Colonic mucosa (tissue), 4 donors: ENCODE data around the gene USP12. TPM values are rescaled to one million over a fixed set of nuclear protein-coding genes. Genes with fewer than 3 reads are reported as not detected.
"Not testable (repeated sequence)": the region's sequence is repeated elsewhere in the genome, so short reads cannot be mapped to it uniquely, and the experiment has no call there.

Source experiments
- DNase-seq: peaks from one replicate; pipeline ENCODE4 v3.0.0-alpha.2; 2020
- H3K27ac ChIP-seq: fragments of 200-600 bp; one replicate; pipeline ENCODE4 v1.8.0; 2021
- H3K27me3 ChIP-seq: fragments of 200-600 bp; one replicate; pipeline ENCODE4 v1.8.0; 2021
- H3K36me3 ChIP-seq: fragments of 200-600 bp; one replicate; pipeline ENCODE4 v1.8.0; 2021
- H3K4me1 ChIP-seq: fragments of 200-600 bp; one replicate; pipeline ENCODE4 v1.8.0; 2021; ENCODE audit warnings: mild to moderate bottlenecking
- H3K4me3 ChIP-seq: fragments of 200-600 bp; one replicate; pipeline ENCODE4 v1.8.0; 2021
- H3K9ac ChIP-seq, 2 donors: one replicate each; pipeline ENCODE4 v1.7.0; 2013; ENCODE audit warnings: control low read depth in 2 of 2, low read depth in 2 of 2, low read length in 2 of 2
- H3K9me3 ChIP-seq: fragments of 200-600 bp; one replicate; pipeline ENCODE4 v1.8.0; 2021
- intact Hi-C: fragments of 100-400 bp; cut with DNase I; formaldehyde crosslinking; loops from one replicate; pipeline ENCODE4 v1.14.1; 2022
- total RNA-seq, 2 donors: library from RNA; stranded (reverse); fragmentation: NEBNext Ultra II Directional in 1 of 2; extraction: Animal tissue kit (Norgen Biotek cat#: 25700) in 1 of 2; gene quantifications; one replicate each; pipeline ENCODE4 v1.2.1, GENCODE V29; 2021
- TF ChIP-seq, protein P1 (sequence below): fragments of 200-600 bp; IDR thresholded peaks from one replicate; pipeline ENCODE4 v1.8.0; 2022; ENCODE audit warnings: antibody characterized with exemption, mild to moderate bottlenecking
- donor health status: healthy.
- donor health status: DM: no; HTN: no; CAD: no.
- donor health status: DM: no; HTN: no; CAD: no.

The USP12 gene
- total RNA-seq, 2 donors from 2014 or later: 28.0 to 48.0 TPM

GRCh38 chr13:27073186-27073585 lies 98.4 kb downstream of the USP12 start:
- H3K4me1 ChIP-seq: no peaks in the 10 kb centered on the region
- DNase-seq: no peak
- no peak overlapping the region for H3K9ac ChIP-seq
- no peak overlapping the region for H3K27ac ChIP-seq
- intact Hi-C loops: no loop called here
- no peak overlapping the region for H3K4me3 ChIP-seq
- no peaks in the 10 kb centered on the region for H3K36me3 ChIP-seq
- no peaks in the 10 kb centered on the region for H3K27me3 ChIP-seq
- H3K9me3 ChIP-seq: no peaks in the 10 kb centered on the region
- TF ChIP-seq, protein P1, sequence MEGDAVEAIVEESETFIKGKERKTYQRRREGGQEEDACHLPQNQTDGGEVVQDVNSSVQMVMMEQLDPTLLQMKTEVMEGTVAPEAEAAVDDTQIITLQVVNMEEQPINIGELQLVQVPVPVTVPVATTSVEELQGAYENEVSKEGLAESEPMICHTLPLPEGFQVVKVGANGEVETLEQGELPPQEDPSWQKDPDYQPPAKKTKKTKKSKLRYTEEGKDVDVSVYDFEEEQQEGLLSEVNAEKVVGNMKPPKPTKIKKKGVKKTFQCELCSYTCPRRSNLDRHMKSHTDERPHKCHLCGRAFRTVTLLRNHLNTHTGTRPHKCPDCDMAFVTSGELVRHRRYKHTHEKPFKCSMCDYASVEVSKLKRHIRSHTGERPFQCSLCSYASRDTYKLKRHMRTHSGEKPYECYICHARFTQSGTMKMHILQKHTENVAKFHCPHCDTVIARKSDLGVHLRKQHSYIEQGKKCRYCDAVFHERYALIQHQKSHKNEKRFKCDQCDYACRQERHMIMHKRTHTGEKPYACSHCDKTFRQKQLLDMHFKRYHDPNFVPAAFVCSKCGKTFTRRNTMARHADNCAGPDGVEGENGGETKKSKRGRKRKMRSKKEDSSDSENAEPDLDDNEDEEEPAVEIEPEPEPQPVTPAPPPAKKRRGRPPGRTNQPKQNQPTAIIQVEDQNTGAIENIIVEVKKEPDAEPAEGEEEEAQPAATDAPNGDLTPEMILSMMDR: no peak

DNA sequence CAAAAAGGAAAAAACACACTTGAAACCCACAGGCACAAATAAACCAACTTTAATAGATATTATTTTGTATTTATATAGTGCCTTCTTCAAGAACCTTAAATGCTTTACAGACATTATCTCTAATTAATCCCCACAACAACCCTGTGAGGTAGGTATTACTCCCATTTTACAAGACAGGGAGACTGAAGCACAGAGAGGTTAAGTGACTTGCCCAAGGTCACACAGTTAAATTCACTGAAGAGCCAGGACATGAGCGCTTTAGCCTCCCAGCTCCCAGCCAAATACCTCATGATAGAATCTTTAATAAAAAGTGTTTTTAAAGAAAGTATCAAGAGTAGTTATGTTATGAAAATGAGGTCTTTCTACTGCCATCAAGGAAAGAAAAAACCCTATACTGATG lies 105.5 kb downstream of the USP12 start:
- H3K4me3 ChIP-seq, H3K9me3 ChIP-seq, H3K27ac ChIP-seq, H3K9ac ChIP-seq, intact Hi-C loops, H3K4me1 ChIP-seq, H3K36me3 ChIP-seq, H3K27me3 ChIP-seq, DNase-seq: not testable (repeated sequence)

DNA sequence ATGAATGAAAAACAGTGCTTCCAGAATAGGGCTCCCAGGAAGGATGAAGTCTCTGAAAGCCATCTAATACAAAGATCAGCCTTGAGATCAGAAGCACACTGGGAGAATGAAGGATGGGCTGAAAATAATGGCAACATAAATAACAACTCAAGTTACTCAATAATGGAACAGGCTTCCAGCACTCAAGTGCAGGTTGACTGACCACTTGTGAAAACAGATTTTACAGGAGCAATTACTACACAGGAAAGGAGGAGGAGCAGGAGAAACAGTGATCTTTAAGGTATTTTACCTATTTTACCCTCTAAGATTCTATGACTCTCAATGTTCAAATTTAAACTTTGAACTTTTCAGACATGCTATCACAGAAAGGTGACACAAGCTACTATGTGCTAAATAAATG lies 106.0 kb downstream of the USP12 start:
- no peaks in the 10 kb centered on the region for H3K4me1 ChIP-seq
- H3K27me3 ChIP-seq: no peaks in the 10 kb centered on the region
- no peak overlapping the region for H3K27ac ChIP-seq
- TF ChIP-seq, protein P1: no peak
- intact Hi-C loops: no loop called here
- H3K4me3 ChIP-seq: no peak overlapping the region
- H3K36me3 ChIP-seq: no peaks in the 10 kb centered on the region
- no peaks in the 10 kb centered on the region for H3K9me3 ChIP-seq
- H3K9ac ChIP-seq: no peak overlapping the region
- DNase-seq: no peak

DNA sequence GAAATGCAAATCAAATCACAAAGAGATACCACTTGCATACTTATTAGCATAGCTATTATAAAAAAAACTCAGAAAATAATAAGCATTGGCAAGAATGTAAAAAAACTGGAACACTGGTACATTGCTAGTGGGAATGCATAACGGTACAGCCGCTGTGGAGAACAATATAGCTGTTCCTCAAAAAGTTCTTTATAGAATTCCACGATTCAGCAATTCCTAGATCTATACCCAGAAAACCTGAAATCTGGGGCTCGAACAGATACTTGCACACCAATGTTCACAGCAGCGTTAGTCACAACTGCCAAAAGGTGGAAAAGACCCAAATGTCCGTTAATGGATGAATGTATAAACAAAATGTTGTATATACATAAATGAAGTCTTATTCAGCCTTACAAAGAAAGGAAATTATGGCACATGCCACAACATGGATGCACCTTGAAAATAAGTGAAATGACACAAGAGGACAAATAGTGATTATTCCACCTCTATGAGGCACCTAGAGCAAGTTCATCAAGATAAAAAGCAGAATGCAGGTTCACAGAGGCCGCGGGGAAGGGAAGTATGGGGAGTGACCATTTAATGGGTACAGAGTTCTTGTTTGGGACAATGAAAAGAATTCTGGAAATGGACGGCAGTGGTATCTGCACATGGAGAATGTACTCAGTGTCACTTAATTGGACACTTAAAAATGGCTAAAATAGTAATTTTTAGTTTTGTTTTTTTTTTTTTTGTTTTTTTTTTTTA lies 107.2 kb downstream of the USP12 start:
- no peak overlapping the region for H3K9ac ChIP-seq
- no peak for DNase-seq
- no peaks in the 10 kb centered on the region for H3K4me1 ChIP-seq
- intact Hi-C loops: no loop called here
- TF ChIP-seq, protein P1: no peak
- no peaks in the 10 kb centered on the region for H3K27me3 ChIP-seq
- H3K27ac ChIP-seq: no peak overlapping the region
- H3K9me3 ChIP-seq: no peaks in the 10 kb centered on the region
- H3K4me3 ChIP-seq: no peak overlapping the region
- H3K36me3 ChIP-seq: no peaks in the 10 kb centered on the region

DNA sequence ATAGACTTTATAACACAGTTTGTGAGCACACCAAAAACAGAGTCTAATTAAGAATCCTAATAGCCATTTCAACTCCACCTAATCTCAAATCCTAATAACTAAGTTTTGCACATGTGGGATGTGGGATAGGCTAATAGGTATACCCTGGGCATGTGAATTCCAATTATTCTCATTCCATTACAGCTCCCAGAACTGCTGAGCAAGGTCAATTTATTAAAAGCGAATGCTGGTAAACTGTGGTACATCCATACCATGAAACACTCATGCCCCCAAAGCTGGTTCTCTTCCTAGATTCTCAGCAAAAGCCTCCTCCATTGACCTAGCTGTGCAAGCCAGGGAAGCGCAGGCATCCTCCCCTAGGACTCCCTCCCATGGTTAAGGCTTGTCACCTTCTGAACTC lies 113.8 kb downstream of the USP12 start:
- H3K27ac ChIP-seq: no peak overlapping the region
- H3K36me3 ChIP-seq: no peaks in the 10 kb centered on the region
- H3K9ac ChIP-seq: no peak overlapping the region
- H3K27me3 ChIP-seq: no peaks in the 10 kb centered on the region
- intact Hi-C loops: no loop called here
- no peak for DNase-seq
- no peaks in the 10 kb centered on the region for H3K9me3 ChIP-seq
- TF ChIP-seq, protein P1: no peak
- H3K4me1 ChIP-seq: no peaks in the 10 kb centered on the region
- H3K4me3 ChIP-seq: no peak overlapping the region

DNA sequence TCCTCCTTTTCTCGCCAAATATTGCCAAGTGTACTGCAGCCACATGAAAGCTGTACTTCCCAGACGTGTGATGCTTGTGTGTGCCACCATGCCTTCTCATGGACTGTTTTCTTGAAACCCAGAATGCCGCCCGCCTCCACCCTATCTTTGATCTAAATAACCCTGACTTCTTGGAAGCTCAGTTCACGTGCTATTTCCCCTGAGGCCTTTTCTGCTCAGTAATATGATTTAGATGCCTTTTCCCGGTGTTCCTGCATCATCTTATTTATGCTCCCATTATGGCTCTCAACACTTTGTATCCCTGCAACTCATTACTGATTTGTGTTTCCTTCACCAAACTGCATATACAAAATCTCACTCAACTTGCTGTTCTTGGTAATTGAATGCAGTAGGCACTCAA lies 116.1 kb downstream of the USP12 start:
- no peaks in the 10 kb centered on the region for H3K36me3 ChIP-seq
- H3K9ac ChIP-seq: no peak overlapping the region
- no peak overlapping the region for H3K4me3 ChIP-seq
- H3K9me3 ChIP-seq: no peaks in the 10 kb centered on the region
- intact Hi-C loops: no loop called here
- TF ChIP-seq, protein P1: no peak
- H3K27ac ChIP-seq: no peak overlapping the region
- no peaks in the 10 kb centered on the region for H3K27me3 ChIP-seq
- H3K4me1 ChIP-seq: no peaks in the 10 kb centered on the region
- no peak for DNase-seq
